T-helper 2 cell treated with Interferon-gamma antibody and Interleukin-4, amounts not matched to agents 5 μg/mL and 100 μg/mL, for 36 hours (primary cell): ENCODE results near the gene SPRTN.

Source experiments
- DNase-seq: peaks from one replicate; pipeline ENCODE4 v3.0.0; 2021; ENCODE audit warnings: low spot score
- H3K27ac Mint-ChIP-seq: one replicate; pipeline ENCODE4 v1.8.0; 2021; ENCODE audit warnings: mild to moderate bottlenecking, mixed read lengths
- H3K27me3 Mint-ChIP-seq: one replicate; pipeline ENCODE4 v1.8.0; 2021; ENCODE audit warnings: low read depth, mixed read lengths
- H3K36me3 Mint-ChIP-seq: one replicate; pipeline ENCODE4 v1.8.0; 2021; ENCODE audit warnings: low read depth, mixed read lengths
- H3K4me1 Mint-ChIP-seq: one replicate; pipeline ENCODE4 v1.8.0; 2021; ENCODE audit warnings: low read depth, mixed read lengths
- H3K4me3 Mint-ChIP-seq: one replicate; pipeline ENCODE4 v1.8.0; 2022; ENCODE audit warnings: mild to moderate bottlenecking, moderate library complexity, mixed read lengths
- H3K9me3 Mint-ChIP-seq: one replicate; pipeline ENCODE4 v1.8.0; 2021; ENCODE audit warnings: mixed read lengths

The SPRTN gene

GRCh38 chr1:231338270-231339128 lies at the start of gene SPRTN:
Gene SPRTN (plus strand): TSS chr1:231338293. CDS start chr1:231338384, 91 bp downstream.
- peak within 1 kb of the TSS; percentile 99 for H3K27ac Mint-ChIP-seq
- H3K9me3 Mint-ChIP-seq: no peaks in the 10 kb centered on the region
- peaks cover 42% of the 10 kb centered on the region for H3K4me1 Mint-ChIP-seq
- DNase-seq: no peak
- H3K27me3 Mint-ChIP-seq: peaks cover 3% of the 10 kb centered on the region
- peaks cover 43% of the 10 kb centered on the region for H3K36me3 Mint-ChIP-seq
- H3K4me3 Mint-ChIP-seq: peak within 1 kb of the TSS; percentile 100

GRCh38 chr1:231295938-231296337 lies 42.2 kb upstream of the SPRTN start:
- Mint-ChIP-seq H3K4me1 (no peaks in the 10 kb centered on the region), H3K4me3 (no peak overlapping the region), H3K27ac (no peak overlapping the region), H3K9me3 (no peaks in the 10 kb centered on the region), H3K36me3 (no peaks in the 10 kb centered on the region), H3K27me3 (no peaks in the 10 kb centered on the region)
- DNase-seq: no peak

GRCh38 chr1:231301990-231302389 lies 36.1 kb upstream of the SPRTN start:
- H3K4me3 Mint-ChIP-seq: no peak overlapping the region
- no peak for DNase-seq

GRCh38 chr1:231310391-231310934 lies 27.6 kb upstream of the SPRTN start:
- Mint-ChIP-seq H3K4me1 (no peaks in the 10 kb centered on the region), H3K27ac (no peak overlapping the region)

More at GRCh38 chr1:231301990-231302389, 36.1 kb upstream of the SPRTN start:
- Mint-ChIP-seq H3K9me3 (no peaks in the 10 kb centered on the region), H3K36me3 (no peaks in the 10 kb centered on the region), H3K4me1 (no peaks in the 10 kb centered on the region), H3K27me3 (no peaks in the 10 kb centered on the region), H3K27ac (no peak overlapping the region)

GRCh38 chr1:231311720-231312431 lies 26.2 kb upstream of the SPRTN start:
- peaks cover 4% of the 10 kb centered on the region for H3K27me3 Mint-ChIP-seq
- DNase-seq: no peak
- H3K4me3 Mint-ChIP-seq: no peak overlapping the region
- H3K9me3 Mint-ChIP-seq: no peaks in the 10 kb centered on the region
- peaks cover 2% of the 10 kb centered on the region for H3K4me1 Mint-ChIP-seq
- H3K36me3 Mint-ChIP-seq: no peaks in the 10 kb centered on the region
- H3K27ac Mint-ChIP-seq: no peak overlapping the region

More at GRCh38 chr1:231310391-231310934, 27.6 kb upstream of the SPRTN start:
- peaks cover 4% of the 10 kb centered on the region for H3K27me3 Mint-ChIP-seq
- H3K9me3 Mint-ChIP-seq: no peaks in the 10 kb centered on the region
- H3K36me3 Mint-ChIP-seq: no peaks in the 10 kb centered on the region
- H3K4me3 Mint-ChIP-seq: no peak overlapping the region
- no peak for DNase-seq

GRCh38 chr1:231312432-231312788 lies 25.7 kb upstream of the SPRTN start:
- Mint-ChIP-seq H3K27ac (no peak overlapping the region), H3K4me3 (no peak overlapping the region)

GRCh38 chr1:231313661-231314060 lies 24.4 kb upstream of the SPRTN start:
- H3K9me3 Mint-ChIP-seq: no peaks in the 10 kb centered on the region
- H3K27ac Mint-ChIP-seq: no peak overlapping the region
- DNase-seq: no peak
- H3K36me3 Mint-ChIP-seq: no peaks in the 10 kb centered on the region
- no peak overlapping the region for H3K4me3 Mint-ChIP-seq
- H3K4me1 Mint-ChIP-seq: peaks cover 2% of the 10 kb centered on the region
- peaks cover 4% of the 10 kb centered on the region for H3K27me3 Mint-ChIP-seq

More at GRCh38 chr1:231312432-231312788, 25.7 kb upstream of the SPRTN start:
- Mint-ChIP-seq H3K9me3 (no peaks in the 10 kb centered on the region), H3K4me1 (peaks cover 2% of the 10 kb centered on the region), H3K36me3 (no peaks in the 10 kb centered on the region), H3K27me3 (peaks cover 4% of the 10 kb centered on the region)
- DNase-seq: no peak

- Mint-ChIP-seq H3K36me3 (no peaks in the 10 kb centered on the region), H3K4me3 (no peak overlapping the region), H3K27me3 (peaks cover 4% of the 10 kb centered on the region), H3K27ac (no peak overlapping the region), H3K4me1 (peaks cover 2% of the 10 kb centered on the region), H3K9me3 (no peaks in the 10 kb centered on the region)
- peak; percentile 18 for DNase-seq
These were observed 22.2 kb upstream of the SPRTN start for GRCh38 chr1:231315887-231316286.

- H3K36me3 Mint-ChIP-seq: no peaks in the 10 kb centered on the region
- H3K4me1 Mint-ChIP-seq: peaks cover 2% of the 10 kb centered on the region
- DNase-seq: no peak
- H3K27ac Mint-ChIP-seq: no peak overlapping the region
- H3K9me3 Mint-ChIP-seq: no peaks in the 10 kb centered on the region
- peaks cover 4% of the 10 kb centered on the region for H3K27me3 Mint-ChIP-seq
- H3K4me3 Mint-ChIP-seq: no peak overlapping the region
These were observed 20.6 kb upstream of the SPRTN start for GRCh38 chr1:231317306-231318014.

GRCh38 chr1:231318015-231318355 lies 20.1 kb upstream of the SPRTN start:
- Mint-ChIP-seq H3K36me3 (no peaks in the 10 kb centered on the region), H3K27ac (no peak overlapping the region), H3K4me3 (no peak overlapping the region), H3K27me3 (peaks cover 4% of the 10 kb centered on the region), H3K4me1 (peaks cover 2% of the 10 kb centered on the region), H3K9me3 (no peaks in the 10 kb centered on the region)
- DNase-seq: no peak

GRCh38 chr1:231318568-231318967 lies 19.5 kb upstream of the SPRTN start:
- Mint-ChIP-seq H3K4me3 (no peak overlapping the region), H3K9me3 (no peaks in the 10 kb centered on the region), H3K36me3 (no peaks in the 10 kb centered on the region), H3K27ac (no peak overlapping the region), H3K4me1 (peaks cover 2% of the 10 kb centered on the region), H3K27me3 (peaks cover under 1% of the 10 kb centered on the region)
- DNase-seq: no peak

- H3K27ac Mint-ChIP-seq: no peak overlapping the region
These were observed 19.0 kb upstream of the SPRTN start for GRCh38 chr1:231319080-231319479.

GRCh38 chr1:231322880-231323530 lies 15.1 kb upstream of the SPRTN start:
- DNase-seq: no peak
- peaks cover 4% of the 10 kb centered on the region for H3K27me3 Mint-ChIP-seq
- no peaks in the 10 kb centered on the region for H3K9me3 Mint-ChIP-seq
- no peaks in the 10 kb centered on the region for H3K36me3 Mint-ChIP-seq
- no peak overlapping the region for H3K4me3 Mint-ChIP-seq
- H3K4me1 Mint-ChIP-seq: no peaks in the 10 kb centered on the region
- H3K27ac Mint-ChIP-seq: no peak overlapping the region

More at GRCh38 chr1:231319080-231319479, 19.0 kb upstream of the SPRTN start:
- H3K4me1 Mint-ChIP-seq: peaks cover 2% of the 10 kb centered on the region
- H3K27me3 Mint-ChIP-seq: no peaks in the 10 kb centered on the region
- no peaks in the 10 kb centered on the region for H3K9me3 Mint-ChIP-seq
- H3K36me3 Mint-ChIP-seq: no peaks in the 10 kb centered on the region
- no peak overlapping the region for H3K4me3 Mint-ChIP-seq
- no peak for DNase-seq
